ENCODE results near the gene BPIFA1.

DNA sequence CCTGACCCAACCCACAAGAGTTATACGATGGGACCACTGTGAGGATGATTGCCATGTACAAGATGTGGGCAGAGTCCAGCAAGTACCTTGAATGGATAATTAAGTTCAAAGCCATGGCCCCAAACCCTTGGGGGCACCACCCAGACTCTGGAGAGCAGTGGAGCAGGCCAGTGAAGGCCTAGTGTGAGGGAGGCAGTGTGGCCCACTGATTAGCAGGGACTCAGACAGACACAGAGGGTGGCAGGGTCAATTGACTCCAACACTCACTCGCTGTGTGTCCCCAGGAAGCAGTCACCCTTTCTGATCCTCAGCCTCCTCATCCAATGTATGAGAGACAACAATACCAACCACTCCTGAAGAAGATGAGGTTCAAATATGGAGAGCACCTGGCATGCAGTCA is 1.7 kb upstream of the BPIFA1 start:
- TF ChIP-seq EZH2 (IDR thresholded peaks at IDR 0.05; ENCODE audit: borderline replicate concordance, low read length): no peak
- TF ChIP-seq, protein P1, sequence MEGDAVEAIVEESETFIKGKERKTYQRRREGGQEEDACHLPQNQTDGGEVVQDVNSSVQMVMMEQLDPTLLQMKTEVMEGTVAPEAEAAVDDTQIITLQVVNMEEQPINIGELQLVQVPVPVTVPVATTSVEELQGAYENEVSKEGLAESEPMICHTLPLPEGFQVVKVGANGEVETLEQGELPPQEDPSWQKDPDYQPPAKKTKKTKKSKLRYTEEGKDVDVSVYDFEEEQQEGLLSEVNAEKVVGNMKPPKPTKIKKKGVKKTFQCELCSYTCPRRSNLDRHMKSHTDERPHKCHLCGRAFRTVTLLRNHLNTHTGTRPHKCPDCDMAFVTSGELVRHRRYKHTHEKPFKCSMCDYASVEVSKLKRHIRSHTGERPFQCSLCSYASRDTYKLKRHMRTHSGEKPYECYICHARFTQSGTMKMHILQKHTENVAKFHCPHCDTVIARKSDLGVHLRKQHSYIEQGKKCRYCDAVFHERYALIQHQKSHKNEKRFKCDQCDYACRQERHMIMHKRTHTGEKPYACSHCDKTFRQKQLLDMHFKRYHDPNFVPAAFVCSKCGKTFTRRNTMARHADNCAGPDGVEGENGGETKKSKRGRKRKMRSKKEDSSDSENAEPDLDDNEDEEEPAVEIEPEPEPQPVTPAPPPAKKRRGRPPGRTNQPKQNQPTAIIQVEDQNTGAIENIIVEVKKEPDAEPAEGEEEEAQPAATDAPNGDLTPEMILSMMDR (IDR thresholded peaks at IDR 0.05; ENCODE audit: low read length): no peak

Measured in OCI-LY1 (cell line).